GM18520 (cell line): ENCODE results near the gene ACO2.
"Not testable (repeated sequence)": the region's sequence is repeated elsewhere in the genome, so short reads cannot be mapped to it uniquely, and the experiment has no call there.

Source experiments
- ATAC-seq: cut with Tn5 transposase; IDR thresholded peaks from one replicate; pipeline ENCODE4 v1.9.1; 2021; ENCODE audit not compliant: unreplicated experiment

The ACO2 gene

DNA sequence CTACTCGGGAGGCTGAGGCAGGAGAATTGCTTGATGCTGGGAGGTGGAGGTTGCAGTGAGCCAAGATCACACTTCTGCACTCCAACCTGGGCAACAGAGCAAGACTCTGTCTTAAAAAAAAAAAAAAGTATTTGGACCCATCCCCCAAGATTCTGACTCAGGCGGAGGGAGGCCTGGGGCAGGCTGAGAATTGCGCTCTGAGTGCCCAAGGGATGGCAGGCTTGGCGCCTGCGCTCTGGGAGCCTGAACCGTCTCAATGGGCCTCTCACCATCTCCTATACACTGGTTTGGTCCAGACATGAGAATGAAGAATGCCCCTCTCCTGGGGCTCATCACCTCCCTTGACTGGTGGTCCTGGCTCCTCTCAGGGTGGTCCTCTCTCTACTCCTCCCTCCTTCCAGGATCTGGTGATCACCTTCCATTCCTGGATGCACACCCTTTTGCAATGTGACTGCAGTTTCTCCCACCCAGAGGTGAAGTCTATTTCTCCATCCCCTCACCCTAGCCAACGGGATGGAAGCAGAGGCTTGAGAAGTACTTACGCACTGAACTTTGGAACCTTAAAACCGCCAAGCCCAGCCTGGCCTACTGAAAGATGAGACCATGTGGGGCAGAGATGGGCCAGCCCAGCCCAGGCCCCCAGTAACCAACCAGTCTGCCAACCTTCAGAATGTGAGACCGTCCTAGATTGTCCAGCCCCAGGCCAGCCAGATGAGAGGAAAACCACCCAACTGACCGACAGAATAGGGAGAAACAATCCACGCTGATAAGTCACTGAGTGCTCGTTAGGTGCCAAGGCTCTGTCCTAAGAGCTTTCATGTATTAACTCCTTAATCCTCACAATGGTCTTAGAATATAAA is 70.5 kb downstream of the ACO2 start:
- ATAC-seq, result no peak

DNA sequence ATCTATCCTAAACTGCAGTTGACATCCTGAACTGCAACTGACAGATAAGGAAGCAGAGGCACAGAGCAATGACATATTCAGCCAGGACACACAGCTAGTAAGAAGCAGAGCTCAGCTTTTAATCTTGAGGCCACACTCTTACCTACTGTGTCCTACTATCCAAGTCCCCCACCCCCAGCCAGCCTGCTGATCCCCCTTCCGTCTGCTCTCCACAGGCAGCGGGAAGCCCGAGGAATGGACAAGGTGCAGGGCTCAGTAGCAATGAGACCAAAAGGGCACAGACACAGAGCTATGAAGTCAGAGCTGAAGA is 71.0 kb downstream of the ACO2 start:
- no peak for ATAC-seq

DNA sequence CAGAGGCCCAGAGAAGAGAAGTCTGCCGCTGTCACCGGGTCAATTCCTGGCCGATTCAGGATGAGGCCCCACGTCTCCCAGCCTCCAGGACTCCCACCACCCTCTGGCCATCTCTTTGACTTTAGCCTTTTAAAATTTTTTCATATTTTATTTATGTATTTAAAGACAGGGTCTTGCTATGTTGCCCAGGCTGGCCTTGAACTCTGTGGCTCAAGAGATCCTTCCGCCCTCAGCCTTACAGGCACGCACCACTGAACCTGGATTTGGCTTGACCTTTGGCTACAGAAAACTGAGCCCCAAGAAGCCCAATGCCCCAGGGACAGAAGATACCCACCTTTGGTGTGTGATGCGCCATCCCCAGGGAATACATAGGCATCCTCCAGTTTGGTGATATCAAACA is 71.4 kb downstream of the ACO2 start:
- no peak for ATAC-seq

DNA sequence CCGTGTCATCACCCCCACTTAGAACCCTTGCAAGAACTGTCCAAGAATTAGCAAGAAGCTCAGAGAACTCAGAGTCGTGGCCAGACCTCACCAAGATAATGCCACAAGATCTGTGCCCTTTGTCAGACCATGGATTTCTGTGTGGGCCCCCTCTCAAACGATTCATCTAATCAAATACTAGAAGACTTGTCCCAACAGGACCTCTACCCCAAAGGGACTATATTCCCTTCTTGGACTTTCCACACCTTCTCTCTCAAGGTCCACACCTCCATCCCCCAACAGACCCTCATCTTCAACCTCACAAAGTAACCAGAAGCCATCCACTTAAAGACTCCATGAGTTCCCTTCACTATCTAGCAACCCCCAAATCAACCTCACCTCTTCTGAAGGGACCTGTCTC is 72.6 kb downstream of the ACO2 start:
- no peak for ATAC-seq

DNA sequence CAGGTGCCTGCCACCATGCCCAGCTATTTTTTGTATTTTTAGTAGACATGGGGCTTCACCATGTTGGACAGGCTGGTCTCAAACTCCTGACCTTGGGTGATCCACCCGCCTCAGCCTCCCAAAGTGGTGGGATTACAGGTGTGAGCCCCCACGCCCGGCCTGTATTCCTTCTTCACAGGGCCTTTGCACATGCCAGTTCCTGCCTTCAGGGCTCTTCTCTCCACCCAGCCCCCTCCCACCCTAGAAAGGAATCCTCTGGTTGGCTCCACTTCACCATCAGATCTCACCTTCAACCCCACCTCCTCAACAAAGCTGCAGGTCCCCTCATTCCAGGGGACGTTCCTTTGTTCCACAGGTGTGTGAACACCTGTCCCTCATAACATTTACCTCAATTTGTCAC is 73.3 kb downstream of the ACO2 start:
- ATAC-seq, result no peak

DNA sequence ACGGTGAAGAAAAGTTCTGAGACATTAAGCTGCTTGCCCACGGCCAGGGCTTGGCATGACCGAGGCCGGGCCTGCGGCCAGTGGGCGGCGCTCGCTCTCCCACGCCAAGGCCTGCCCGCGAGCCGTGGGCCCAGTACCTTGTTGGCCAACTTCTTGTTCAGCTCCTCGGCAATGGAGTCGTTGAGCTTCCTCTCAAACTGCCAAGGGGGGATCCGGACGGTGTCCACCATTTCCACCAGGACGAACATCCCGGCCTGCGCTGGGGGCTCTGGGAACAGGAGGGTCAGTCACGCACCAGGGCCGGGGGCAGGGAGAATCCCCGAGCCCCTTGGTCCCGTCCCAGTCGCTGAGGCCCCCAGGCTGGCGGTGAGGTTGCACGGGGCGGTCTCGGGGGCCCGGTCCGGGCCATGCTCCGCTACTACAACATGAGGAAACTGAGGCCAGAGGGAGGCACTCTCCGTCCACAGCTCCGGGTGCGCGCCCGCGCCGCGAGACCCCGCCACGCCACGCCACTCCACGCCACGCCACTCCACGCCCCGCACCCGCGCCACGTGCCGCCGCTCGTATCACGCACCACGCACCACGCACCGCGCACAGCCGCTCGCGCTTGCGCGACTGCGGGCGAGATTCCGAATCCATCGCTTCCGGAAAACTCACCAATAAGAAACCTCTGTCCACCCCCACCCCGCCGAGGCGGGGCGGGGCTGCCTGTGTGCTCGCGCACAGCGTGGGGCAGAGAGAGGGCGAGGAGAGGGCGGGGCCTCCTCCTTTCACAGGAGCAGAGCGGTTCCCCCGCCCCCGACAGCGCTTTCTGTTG is 75.1 kb downstream of the ACO2 start, which contains the start of gene POLR3H:
Gene POLR3H (minus strand): TSS at position 617 of the 817 bp plus-strand sequence. CDS start 369 bp downstream, at position 248.
- peak; percentile 87 for ATAC-seq

DNA sequence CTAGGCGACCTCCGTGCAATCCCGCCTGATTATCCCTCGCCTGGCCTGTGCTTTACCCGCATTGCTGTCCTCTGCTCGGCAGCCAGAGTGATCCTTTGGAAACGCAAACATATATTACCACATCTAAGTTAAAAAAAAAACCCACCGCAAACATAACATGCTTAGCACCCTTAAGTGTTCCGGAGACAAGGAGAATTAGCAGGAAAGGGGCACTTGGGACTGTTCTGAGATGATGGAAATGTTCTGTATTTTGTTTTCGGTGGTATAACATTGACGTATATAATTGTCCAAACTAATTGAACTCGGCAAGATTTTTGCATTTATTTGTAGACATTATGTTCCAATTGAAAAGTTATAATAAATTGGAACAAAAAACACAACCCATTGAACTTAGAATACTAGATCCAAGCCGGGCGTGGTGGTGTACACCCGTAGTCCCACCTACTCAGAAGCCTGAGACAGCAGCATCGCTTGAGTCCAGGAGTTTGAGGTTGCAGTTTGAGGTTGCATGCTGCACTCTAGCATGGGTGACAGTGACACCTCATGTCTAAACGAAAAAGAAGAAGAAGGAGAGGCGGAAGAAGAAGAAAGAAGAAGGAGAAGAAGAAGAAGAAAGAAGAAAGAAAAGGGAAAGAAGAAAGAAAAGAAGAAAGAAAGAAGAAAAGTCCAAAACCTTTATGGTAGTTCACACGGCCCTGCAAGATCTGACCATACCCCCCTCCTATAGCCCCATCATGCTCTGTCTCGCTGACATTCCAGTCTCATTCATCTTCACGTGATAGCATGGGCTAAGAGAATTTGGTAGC is 76.0 kb downstream of the ACO2 start:
- ATAC-seq, result no peak

DNA sequence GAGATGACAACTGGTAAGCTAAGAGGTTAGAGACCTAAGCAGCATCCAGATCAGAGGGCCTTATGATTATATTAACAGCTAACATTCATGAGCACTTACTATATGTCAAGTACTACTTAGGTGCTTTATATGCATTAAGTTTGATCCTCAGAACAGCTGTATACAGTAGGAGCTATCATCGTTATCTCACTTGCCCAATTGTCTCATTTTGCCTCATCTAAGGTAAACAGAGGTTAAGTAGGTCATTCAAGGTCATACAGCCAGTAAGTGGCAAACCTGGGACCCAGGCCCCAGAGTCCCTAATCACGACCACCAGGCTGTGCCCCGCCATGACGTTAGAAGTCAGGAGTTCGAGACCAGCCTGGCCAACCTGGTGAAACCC is 79.9 kb downstream of the ACO2 start:
- no peak for ATAC-seq

DNA sequence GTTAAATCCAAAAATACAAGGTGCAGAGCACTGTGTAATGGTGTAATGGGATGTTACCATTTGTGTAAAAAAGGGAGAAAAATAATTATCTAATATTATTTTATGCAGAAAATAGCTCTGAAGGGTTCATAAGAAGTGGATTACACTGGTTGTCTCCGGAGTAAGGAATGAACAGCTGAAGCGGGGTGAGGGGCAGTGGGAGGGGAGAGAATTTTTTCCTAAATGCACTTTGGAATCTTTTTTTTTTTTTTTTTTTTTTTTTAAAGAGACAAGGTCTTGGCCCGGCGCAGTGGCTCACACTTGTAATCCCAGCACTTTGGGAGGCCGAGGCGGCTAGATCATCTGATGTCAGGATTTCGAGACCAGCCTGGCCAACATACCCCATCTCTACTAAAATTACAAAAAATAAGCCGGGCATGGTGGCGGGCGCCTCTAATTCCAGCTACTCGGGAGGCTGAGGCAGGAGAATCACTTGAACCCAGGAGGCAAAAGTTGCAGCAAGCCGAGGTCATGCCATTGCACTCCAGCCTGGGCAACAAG is 82.1 kb downstream of the ACO2 start:
- no peak for ATAC-seq

DNA sequence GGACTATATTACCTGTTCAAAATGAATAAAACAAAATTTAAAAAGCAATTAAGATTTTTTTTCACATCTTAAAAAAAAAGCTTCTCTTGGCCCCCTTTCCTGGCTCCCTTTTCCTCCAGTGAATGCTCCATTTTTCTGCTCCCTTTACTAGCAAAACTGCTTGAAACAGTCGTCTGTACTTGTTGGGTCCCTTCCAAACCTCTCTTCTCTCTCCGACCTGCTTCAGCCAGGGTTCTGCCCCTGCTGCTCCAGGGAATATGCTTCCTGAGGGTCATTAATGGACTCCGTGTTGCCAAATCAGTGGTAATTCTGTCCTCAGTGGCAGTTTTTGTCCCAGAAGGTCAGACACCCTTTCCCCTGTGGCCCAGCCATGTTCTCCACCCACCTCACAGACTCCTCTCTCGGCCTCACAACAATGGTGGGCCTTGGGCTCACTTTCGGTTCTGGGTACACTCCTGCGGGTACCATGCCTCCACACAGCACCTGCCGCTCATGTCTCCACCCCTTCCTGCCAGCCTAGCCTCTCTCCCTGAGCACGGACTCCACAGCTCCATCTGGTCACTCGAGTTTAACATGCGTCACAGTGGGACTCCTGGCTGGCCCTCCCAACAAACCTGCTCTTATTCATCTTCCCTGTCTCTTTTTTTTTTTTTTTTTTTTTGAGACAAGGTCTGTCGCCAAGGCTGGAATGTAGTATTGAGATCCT is 83.1 kb downstream of the ACO2 start:
- ATAC-seq, result no peak

DNA sequence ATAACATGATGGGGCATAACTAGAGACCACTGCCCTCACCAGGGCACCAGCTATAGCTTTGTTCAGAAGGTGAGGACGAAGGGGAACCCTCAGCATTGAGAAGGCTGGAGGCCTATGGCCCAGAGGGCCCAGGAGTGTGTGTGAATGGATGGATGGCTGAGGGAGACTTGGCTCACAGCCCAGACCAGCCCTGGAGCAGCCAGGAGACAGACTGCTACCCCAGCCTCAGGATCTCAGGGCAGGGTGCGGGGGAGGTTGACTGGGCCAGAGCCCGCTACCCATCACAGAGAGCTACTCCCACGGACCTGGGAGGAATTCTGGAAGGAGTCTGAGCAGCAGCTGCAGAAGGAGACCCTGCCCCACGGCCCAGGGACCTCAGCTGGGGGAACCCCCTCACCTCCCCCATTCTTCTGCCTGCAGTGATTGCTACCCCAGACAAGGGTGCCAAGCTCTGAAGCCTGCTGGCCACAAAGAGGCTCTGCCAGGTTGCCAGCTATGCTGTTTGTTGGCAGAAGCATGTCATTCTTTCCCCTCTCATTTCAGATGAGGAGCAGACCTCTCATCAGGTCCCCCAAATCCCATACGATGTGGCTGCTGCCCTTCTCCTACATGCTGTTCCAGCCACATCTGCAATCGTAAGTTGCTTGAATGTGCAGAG is 86.5 kb downstream of the ACO2 start:
- ATAC-seq, result no peak

DNA sequence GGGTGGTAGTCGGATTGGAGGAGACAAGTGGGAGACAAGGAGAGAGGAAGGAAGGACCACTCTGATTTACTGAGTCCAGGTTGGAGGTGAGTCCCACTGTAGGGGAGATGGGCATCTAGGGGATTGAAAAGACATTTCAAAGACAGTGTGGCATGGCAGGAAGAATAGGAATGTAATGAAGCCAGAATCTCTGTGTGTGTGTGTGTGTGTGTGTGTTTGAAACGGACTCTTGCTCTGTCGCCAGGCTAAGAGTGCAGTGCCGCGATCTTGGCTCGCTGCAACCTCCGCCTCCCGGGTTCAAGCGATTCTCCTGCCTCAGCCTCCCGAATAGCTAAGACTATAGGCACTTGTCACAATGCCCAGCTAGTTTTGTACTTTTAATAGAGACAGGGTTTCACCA is 87.6 kb downstream of the ACO2 start:
- no peak for ATAC-seq

DNA sequence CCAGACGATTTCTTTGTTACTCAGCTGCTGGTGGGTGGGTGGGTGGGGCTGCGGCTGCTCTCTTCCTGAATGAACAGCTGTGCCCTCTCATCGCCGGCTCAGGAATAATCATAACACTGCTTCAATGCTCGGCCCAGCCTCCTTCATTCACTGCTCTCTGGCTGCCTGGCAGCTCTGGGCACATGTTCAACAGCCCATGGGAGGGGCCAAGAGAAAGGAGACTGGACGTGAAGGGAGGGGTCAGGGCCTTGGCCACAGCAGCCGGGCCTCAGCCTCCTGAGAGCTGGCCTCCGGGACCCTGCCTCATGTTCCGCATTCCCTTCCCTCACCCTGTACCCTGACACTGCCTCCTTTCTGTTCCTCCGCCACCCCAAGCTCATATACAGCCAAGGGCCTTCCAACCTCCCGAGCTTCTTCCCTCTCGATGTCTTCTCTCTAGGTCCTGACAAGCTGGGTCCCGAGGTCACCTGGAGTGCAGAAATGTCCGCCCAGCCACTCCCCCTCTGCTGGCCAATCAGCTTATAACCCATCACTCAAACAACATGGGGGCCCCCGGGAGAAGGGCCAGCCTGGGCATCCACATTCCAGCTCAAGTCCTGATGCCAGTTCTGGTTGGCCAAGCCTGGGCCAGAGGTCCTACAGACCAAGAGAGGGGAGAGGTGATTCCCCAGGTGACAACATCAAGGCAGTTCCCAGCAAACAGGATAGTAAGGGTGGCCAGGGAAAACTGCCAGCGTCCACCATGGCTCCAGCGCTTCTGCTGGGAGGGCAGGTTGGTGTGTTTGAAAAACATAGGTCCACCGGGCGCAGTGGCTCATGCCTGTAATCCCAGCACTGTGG is 88.7 kb downstream of the ACO2 start:
- ATAC-seq, result no peak

DNA sequence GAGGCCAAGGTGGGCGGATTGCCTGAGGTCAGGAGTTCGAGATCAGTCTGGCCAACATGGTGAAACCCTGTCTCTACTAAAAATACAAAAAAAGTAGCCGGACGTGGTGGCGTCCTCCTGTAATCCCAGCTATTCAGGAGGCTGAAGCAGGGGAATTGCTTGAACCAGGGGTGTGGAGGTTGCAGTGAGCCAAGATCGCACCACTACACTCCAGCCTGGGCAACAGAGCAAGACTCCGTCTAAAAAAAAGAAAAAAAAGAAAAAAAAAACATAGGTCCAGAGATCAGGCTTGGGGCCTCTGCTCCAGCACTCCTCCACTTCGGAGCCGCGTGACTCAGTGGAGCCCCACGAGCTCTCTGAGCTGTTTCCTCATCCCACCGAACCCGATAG is 89.3 kb downstream of the ACO2 start:
- ATAC-seq, result not testable (repeated sequence)

DNA sequence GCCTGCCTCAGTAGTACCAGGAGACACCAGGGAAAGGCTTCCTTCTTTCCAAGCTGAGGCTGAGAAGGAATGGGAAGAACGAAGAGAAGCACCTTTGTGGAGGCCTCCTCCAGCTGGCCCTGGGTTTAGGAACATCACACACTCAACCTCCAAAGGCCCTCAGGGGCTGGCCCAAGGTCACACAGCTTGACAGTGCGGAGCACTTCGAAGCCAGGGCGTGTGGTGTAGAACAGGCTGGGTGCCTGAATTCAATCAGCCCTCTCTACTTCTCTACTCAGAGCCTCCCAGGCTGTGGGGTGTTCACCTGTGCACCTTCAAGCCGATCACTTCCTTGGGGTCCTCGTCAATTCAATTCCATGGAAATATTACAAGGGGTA is 91.2 kb downstream of the ACO2 start:
- no peak for ATAC-seq

DNA sequence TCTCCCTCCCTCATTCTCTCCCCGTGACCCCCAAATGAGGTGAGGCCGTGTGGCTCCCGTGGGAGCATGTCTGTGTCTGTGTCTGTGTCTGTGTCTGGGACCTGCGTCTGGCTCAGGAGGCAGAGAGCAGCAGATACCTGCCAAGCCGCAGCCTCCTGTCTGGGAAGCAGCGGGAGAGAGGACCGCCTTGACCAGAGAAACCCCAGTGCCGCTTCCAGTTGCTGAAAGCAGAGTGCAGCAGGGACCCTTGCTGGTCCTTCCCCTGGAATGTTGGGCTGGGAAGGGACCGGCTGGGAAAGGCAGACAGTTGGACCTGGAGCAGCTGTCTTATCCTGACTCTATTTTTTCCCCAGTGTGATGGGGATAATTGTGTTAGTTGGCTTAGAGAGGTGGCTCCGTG is 92.4 kb downstream of the ACO2 start:
- no peak for ATAC-seq

DNA sequence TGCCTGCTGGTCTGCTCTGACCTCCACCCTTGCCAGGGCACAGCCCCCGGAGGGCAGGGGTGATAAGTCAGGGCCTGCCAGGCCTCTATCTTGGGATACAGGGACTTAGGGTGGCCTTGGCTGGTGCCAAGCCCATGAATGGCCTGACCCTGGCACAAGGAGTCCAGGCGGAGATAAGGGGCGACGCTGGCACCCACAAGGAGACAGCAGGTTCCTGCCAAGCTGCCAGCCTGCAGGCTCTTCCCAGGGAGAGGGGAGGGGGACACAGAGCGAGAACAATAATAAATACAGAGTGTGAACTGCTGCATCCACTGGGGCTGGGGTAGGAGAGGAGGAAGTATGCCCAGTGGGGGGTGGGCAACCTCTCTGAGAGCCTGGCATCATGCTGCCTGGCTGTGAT is 92.9 kb downstream of the ACO2 start:
- ATAC-seq, result no peak

DNA sequence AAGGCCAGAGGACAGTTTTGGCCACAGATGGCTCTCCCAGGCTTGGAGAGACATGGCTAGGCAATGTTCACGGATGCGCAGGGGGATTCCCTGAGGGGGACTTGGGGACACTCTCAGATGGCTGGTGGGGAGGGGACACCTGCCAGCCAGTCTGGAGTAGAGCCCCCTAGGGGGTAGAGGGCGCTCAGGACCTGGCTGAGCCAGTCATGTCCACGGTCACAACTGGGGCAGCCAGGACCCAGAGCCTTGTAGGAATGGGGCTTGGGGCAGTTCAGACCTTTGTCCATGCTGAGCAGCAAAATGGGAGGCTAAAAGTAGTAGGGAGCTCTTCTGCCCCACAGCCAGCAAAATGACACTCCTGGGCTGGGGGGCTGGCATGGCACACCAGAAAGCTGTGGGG is 93.5 kb downstream of the ACO2 start:
- no peak for ATAC-seq

DNA sequence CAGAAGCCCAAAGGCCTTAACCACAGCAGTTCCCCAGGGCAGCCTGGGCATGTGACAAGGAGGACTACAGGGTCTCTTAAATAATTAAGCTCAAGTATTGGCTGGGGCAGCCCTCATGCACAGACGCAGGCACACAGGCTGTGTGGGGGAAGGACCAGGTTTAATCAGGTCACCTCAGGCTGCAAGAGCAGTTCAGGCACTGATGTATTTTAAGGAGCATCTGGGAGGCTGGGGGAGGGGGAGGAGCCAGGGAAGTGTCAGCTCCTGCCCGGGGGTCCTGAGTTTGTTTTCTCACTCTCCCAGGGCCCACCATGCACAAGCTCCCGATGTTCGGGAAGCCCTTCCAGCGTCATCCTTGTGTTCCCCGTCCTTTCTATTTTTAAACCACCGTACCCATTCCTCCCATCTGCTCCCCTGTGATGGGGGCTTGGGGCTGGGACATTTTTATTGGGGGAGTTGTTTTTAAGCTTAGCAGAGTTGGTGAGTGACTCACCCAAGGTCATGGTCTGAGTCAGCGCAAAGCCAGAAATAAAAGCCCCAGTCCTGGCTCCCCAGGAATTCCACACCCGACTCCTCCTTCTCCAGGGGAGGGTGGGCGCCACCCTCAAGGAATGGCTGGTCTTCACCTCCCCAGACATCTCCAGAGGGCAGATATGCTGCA is 94.3 kb downstream of the ACO2 start:
- no peak for ATAC-seq
